HG03139 (cell line): ENCODE results near the gene HACE1.
"Not testable (repeated sequence)": the region's sequence is repeated elsewhere in the genome, so short reads cannot be mapped to it uniquely, and the experiment has no call there.

ENCODE experiments used
- ATAC-seq: cut with Tn5 transposase; IDR thresholded peaks from one replicate; pipeline ENCODE4 v1.9.1; 2021; ENCODE audit not compliant: unreplicated experiment

Gene HACE1

GRCh38 chr6:104739124-104739523, 120.6 kb downstream of the HACE1 start:
- ATAC-seq: not testable (repeated sequence)

DNA sequence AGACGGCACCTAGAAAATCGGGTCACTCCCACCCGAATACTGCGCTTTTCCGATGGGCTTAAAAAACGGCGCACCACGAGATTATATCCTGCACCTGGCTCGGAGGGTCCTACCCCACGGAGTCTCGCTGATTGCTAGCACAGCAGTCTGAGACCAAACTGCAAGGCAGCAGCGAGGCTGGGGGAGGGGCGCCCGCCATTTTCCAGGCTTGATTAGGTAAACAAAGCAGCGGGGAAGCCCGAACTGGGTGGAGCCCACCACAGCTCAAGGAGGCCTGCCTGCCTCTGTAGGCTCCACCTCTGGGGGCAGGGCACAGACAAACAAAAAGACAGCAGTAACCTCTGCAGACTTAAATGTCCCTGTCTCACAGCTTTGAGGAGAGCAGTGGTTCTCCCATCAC, 122.2 kb downstream of the HACE1 start:
- ATAC-seq: not testable (repeated sequence)

- ATAC-seq: no peak
Measured at GRCh38 chr6:104736545-104736944, 123.2 kb downstream of the HACE1 start.

- ATAC-seq: no peak
Measured at GRCh38 chr6:104730450-104730849, 129.3 kb downstream of the HACE1 start.

- ATAC-seq: no peak
Measured at GRCh38 chr6:104729433-104729832, 130.3 kb downstream of the HACE1 start.

DNA sequence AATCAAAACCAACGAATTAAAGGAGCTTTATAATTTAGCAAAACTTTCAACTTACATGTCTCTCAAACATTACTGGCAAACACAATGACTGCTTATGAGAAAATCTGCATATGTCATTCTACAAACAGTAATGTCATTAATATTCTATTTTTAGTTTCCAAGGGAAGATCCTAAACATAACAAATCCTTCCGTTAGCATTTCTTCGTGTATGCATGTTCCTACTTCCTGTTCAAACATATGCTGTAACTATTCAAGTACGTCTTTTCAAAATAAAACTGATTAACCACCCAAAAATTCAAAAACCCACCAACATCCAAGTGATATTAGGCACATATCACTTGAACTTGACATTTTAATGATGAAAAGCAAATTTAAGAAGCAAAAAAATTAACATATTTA, 131.3 kb downstream of the HACE1 start:
- ATAC-seq: no peak

- no peak for ATAC-seq
Measured at GRCh38 chr6:104718672-104719071, 141.0 kb downstream of the HACE1 start.

- ATAC-seq: no peak
Measured at GRCh38 chr6:104716858-104717257, 142.9 kb downstream of the HACE1 start.

DNA sequence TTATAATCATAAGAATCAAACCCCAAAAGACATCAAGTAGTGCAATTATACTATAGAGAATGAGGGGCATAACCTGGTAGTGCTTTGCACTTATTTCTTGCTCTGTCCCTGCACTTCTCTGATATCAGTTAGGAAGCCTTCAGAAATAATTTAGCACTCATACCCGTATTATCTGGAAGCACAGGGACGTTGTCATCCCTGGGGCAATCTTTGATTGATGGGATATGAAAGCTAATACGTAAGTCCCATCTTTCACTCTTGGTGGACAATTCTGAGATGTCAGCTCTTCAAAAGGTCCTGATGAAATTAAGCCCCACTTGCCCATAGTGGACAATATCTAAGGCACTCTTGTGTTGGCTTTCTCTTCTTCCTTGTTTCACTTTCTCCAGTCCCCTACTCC, 144.9 kb downstream of the HACE1 start:
- no peak for ATAC-seq

- no peak for ATAC-seq
Measured at GRCh38 chr6:104713982-104714381, 145.7 kb downstream of the HACE1 start.

DNA sequence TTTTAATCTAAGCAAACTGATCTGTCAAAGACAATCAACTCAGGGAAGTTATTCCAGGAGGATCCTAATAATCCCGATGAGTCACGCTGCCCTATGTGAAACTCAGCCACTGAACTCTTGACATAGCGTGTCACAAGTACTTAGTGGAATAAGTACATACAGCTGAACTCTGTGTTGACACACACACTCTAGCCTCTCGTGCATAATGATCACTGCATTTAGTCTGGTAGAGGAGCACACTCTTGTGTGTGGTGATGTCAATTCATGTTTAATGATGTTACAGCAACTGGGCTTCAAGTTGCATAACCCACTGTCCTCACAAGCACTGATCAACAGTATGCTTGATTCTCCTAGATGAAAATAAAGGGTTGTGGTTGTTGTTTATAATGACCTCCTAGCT, 148.3 kb downstream of the HACE1 start:
- no peak for ATAC-seq

GRCh38 chr6:104710543-104711335, 149.0 kb downstream of the HACE1 start:
- no peak for ATAC-seq

- ATAC-seq: no peak
Measured at GRCh38 chr6:104705916-104706442, 153.7 kb downstream of the HACE1 start.

DNA sequence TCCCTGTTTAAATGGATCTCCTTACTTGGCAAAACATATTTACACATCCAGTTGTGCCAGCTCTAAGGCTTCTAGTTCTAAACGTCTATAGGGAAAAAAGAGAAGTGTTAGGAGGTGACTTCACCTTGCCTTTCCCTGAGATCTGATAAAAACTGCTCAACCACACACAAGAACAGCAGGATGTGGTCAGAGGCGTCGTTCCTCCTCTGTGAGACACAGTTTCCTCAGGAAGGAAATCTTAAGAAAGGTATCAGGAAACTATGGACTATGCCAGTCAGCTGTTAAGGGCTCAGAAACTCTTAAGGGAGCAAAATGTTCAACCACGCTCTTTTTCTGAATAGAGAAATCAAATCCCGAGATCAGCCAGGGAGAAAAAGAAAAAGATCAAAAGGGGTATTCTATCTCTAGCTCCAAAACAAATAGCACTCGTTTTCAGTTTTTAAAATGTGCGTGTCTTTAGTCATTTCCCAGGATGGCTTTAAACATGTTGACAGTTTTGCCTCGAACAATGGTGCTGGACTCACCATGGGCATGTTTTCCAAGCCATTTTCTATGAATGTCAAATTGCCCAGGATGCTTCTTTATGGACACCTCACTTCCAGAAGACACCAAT, 154.5 kb downstream of the HACE1 start:
- no peak for ATAC-seq

DNA sequence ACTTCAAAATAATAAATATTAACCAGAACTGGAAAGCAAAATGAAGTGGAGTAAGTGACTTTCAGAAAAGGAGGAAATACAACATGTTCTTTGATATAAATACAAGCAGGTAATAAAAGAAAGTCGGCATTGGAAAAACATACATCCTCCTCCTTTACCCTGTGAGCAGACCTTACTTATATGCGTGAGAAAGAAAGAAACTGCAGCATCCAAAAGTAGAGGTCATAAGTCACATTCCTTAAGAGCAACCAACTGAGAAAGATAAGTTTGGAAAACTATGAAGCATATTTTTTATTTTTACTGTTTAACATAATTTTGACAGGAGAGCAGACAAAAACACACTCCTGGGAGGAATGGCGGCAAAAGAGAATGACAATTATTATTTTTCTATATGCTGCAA, 155.5 kb downstream of the HACE1 start:
- no peak for ATAC-seq

DNA sequence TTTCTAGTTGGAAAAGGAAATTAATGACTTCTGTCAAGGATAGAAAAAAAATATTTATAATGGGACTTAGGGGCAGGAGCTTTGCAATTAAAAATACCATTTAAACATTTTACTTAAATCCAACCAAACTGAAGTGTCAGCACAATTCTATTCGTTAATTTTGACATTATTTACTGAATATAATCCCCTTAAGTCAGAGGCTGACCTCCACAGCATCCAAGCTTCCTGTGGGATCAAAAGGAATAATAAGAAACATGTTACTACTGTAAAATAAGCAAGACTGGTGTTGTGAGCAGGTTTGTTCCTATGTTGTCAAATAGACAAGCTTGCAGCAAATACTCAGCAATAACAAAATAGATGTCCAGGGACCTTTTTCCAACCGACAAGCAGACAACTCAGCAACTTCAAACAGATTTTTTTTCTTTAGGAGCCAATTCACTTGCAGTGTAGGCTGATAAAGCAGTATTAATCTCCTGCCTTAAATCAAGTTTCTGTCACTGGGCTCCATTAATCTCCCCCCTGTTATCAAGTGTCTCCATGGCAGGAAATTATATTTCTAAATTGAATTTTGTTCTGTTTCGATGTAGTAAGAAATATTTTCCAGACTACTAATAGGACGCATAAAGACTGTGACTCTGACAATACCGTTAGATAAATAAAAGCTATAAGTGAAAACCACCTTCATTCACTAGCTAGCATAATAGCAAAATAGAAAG, 157.4 kb downstream of the HACE1 start:
- ATAC-seq: no peak

DNA sequence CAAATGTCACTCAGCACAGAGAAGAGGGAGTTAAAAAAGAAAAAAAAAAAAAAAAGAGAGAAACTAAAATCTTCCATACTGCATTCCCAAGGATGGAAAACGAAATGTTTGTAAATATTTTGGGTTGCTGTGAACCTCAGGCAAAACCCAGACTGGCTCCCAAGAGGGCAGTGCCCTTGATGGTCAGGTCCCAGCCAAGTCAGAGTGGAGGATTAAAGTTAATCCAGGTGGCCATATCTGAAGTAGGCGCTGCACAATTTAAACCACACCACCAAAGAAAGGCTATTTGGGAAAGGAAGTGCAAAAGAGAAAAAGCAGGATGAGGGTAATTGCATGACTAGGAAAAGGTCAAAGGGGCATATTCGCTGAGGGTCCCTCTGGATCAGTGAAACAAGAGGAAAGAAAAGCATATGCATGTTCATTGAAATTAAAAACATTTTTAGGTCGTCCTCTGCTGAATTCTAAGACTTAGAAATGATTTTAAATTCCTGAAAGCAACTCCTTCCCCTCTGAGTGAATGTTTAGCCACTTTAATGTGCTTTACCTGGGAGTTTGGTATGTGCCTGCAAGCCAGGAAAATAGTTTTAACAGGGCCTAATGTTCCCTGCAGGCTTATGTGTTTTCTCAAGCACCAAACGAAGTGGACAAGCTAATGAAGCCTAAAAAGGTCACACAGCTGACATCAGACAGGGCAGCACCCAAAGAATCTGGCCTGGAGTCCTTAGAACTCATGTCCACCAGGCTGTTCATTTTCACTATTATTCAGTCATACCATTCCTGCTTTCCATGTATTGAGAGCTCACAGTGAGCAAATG, 159.1 kb downstream of the HACE1 start:
- no peak for ATAC-seq

- ATAC-seq: no peak
Measured at GRCh38 chr6:104699593-104700329, 160.0 kb downstream of the HACE1 start.

DNA sequence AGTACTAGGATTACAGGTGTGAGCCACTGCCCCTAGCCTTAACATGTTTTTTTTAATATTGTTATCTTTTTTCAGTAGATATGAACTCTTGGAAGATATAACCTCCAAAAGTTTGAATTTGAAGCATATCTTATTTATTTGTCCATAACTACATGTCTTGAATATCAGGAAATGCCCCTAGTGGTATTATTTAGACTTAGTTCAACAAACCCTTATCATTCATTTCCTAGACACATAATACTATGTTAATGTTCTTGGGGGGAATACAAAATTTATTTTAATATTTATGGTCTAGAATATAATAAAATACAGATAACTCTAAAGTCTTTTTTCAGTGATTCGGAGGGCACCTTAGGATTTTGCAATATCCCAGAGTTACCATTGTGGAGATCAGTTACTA, 160.7 kb downstream of the HACE1 start:
- ATAC-seq: no peak

GRCh38 chr6:104692008-104692407, 167.7 kb downstream of the HACE1 start:
- no peak for ATAC-seq
